Activated CD8-positive, alpha-beta memory T cell treated with anti-CD3 and anti-CD28 coated beads for 4 hours (primary cell): ENCODE data around the gene PLS3.

ENCODE experiments used
- DNase-seq, 2 donors: peaks; one replicate each; pipeline ENCODE4 v3.0.0-alpha.2; 2020; ENCODE audit warnings: low read depth in 2 of 2

Gene PLS3

DNA sequence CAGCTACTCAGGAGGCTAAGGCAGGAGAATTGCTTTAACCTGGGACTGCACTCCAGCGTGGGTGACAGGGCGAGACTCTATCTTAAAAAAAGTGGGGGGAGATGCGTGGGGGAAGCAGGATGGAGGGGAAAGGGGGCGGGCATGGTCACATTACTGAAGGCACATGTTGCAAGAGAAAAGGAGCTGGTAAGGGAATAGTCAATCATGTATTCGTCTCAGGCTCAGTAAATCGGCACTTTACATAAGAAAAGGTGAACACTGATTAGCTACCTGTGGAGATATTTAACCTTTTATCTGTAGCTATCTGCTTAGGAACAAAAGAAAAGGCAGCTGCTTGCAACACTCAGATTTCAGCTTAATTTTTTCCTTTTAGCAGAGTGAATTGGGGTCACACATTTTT lies 132.5 kb downstream of the PLS3 start:
- DNase-seq = no peak

DNA sequence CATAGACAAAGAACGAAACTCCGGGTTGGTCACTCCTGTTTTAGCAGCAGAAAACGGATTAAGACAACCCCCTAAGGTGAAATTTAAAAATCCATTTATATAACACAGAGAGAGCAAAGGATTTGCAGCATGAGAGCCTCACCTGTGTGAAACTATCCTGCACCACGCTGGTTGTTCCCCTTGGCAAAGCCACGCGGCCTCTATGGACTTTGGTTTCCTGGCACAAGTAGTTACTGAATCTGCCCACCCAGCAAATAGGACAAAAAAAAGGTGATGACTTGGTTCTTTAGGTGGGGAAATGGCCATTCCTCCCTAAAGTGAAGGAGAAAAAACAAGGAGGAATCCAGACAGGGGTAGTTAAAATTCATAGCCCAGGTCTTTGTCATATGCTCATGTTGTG lies 133.1 kb downstream of the PLS3 start:
- no peak for DNase-seq

- DNase-seq = no peak
These were observed 135.1 kb downstream of the PLS3 start for GRCh38 chrX:115696039-115696438.

DNA sequence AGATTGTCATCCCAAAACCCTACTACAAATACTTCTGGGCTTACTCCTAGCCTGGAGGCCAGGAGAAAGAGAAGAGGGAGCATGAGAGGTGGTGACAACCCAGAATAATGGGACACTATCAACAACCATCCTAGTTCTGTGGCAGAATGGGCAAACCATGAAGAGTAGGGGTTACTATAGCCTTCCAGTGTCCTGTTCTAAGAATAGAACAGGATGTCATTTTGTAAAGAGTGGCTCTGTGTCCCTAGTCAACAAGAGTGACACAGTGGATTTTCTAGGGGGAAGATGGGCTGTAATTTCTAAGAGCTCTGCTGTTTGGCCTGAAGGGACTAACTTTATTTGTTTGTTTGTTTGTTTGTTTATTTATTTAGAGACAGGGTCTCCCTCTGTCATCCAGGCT lies 136.0 kb downstream of the PLS3 start:
- no peak for DNase-seq

GRCh38 chrX:115697806-115698205 lies 136.8 kb downstream of the PLS3 start:
- DNase-seq = no peak
